Stomach (tissue), 9 donors: ENCODE data around the gene GATA2. TPM values are rescaled to one million over a fixed set of nuclear protein-coding genes. Genes with fewer than 3 reads are reported as not detected.
A peak's percentile ranks its signal among the peaks of the same experiment; 100 is the strongest.

Experiments
- DNase-seq, 2 donors: peaks; one replicate each; pipeline versions ENCODE4 v3.0.0 to v3.0.0-alpha.2; 2013 to 2019
- H3K27ac ChIP-seq, 5 donors: fragments of 200-600 bp in 4 of 5; sonication (generic) in 4 of 5; one replicate each; pipeline ENCODE4 v1.5.1; 2013 to 2019; ENCODE audit warnings: mild to moderate bottlenecking in 1 of 5, moderate library complexity in 1 of 5
- H3K27me3 ChIP-seq, 3 donors: fragments of 200-600 bp; sonication (generic); one replicate each; pipeline ENCODE4 v1.5.1; 2017 to 2019; ENCODE audit warnings: mixed run types in 1 of 3
- H3K36me3 ChIP-seq, 4 donors: fragments of 200-600 bp; sonication (generic); 1 replicate in 3 of 4; 2 replicates in 1 of 4; pipeline ENCODE4 v1.5.1; 2016 to 2019
- H3K4me1 ChIP-seq, 4 donors: fragments of 200-600 bp; sonication (generic); one replicate each; pipeline ENCODE4 v1.5.1; 2016 to 2019
- H3K4me3 ChIP-seq, 4 donors: fragments of 200-600 bp; sonication (generic) in 3 of 4; one replicate each; pipeline ENCODE4 v1.5.1; 2016 to 2019; ENCODE audit warnings: mild to moderate bottlenecking in 1 of 4
- H3K9me3 ChIP-seq, 4 donors: fragments of 200-600 bp; sonication (generic); one replicate each; pipeline ENCODE4 v1.5.1; 2016 to 2019
- EP300 ChIP-seq: sonication (generic); formaldehyde crosslinking; IDR thresholded peaks from one replicate; pipeline ENCODE4 v1.6.1; 2017; ENCODE audit warnings: antibody characterized with exemption
- POLR2A ChIP-seq, 4 donors: fragments of 450-650 bp; IDR thresholded peaks; one replicate each; pipeline ENCODE4 v1.6.1; 2016; ENCODE audit warnings: antibody characterized with exemption in 4 of 4, control low read depth in 2 of 4, mild to moderate bottlenecking in 1 of 4, moderate library complexity in 1 of 4
- POLR2AphosphoS5 ChIP-seq, 3 donors: sonication (generic); formaldehyde crosslinking; IDR thresholded peaks; one replicate each; pipeline ENCODE4 v1.6.1; 2016; ENCODE audit warnings: antibody characterized with exemption in 3 of 3
- WGBS, 5 donors: extraction: QIAGEN DNeasy Blood & Tissue Kit in 3 of 5; methylation state at CpG; one replicate each; pipeline versions ENCODE4 v1.1.5 to v1.1.7; 2013 to 2018; 5-methylcytosine and 5-hydroxymethylcytosine counted together
- intact Hi-C: fragments of 100-400 bp; cut with DNase I; formaldehyde crosslinking; loops from one replicate; pipeline ENCODE4 v1.15.1; 2023; ENCODE audit warnings: low total_unique reads
- polyA plus RNA-seq, 3 donors: library from polyadenylated mRNA; stranded (reverse); fragments of 200-250 nt; gene quantifications; one replicate each; pipeline ENCODE4 v1.2.3, GENCODE V29; 2013
- total RNA-seq, 5 donors: library from RNA; depleted of rRNA; stranded (reverse); fragments of >200 nt; gene quantifications; one replicate each; pipeline versions ENCODE4 v1.1.0 to v1.2.3, GENCODE V29; 2014 to 2016
- TF ChIP-seq, protein P1 (sequence below), 7 experiments: fragments of 450-650 bp in 4 of 7; fragments of 200-600 bp in 3 of 7; sonication (generic) in 3 of 7; IDR thresholded peaks; one replicate each; pipeline ENCODE4 v1.5.1; 2016 to 2019; ENCODE audit warnings: antibody characterized with exemption in 7 of 7, control low read depth in 2 of 7, mild to moderate bottlenecking in 1 of 7
- donor health status: healthy with polysubstance abuse.
- donor health status: Bipolar disorder and iron deficiency.
- donor health status: healthy.

GATA2 gene
- total and polyA plus RNA-seq, 8 donors: 2.3 to 9.1 (median 3.4) TPM

DNA sequence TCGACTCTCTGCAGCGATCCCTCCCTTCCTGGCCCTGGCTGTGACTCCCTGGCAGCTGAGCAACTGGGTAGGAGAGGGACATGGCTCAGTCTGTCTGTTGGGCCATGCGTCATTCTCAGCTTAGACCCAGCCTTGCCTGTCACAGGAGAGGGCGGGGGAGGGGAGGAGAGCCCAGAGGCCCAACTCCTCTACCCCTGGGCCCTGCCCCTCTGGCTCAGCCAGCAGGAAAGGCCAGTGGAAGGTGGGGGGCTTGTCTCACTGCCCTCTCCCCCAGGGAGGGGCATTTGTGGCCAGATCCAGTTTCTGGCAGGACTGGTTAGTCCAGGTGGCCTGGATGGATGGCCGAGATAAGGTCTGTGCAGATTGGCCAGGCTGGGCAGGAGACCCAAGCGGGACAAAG lies 57.9 kb downstream of the GATA2 start:
- intact Hi-C loops: loop anchor here (10.0 kb wide), 1 partner anchor 150 kb away; no protein-coding TSS in a partner anchor
- peaks cover 13 to 25% (median 21%) of the 10 kb centered on the region in 4 donors for H3K4me1 ChIP-seq
- H3K27me3 ChIP-seq: peaks cover 7 to 79% (median 31%) of the 10 kb centered on the region in 3 donors
- TF ChIP-seq POLR2A (IDR thresholded peaks at IDR 0.05) (no peak), POLR2AphosphoS5 (IDR thresholded peaks at IDR 0.05) (no peak), EP300 (no peak)
- TF ChIP-seq, protein P1, sequence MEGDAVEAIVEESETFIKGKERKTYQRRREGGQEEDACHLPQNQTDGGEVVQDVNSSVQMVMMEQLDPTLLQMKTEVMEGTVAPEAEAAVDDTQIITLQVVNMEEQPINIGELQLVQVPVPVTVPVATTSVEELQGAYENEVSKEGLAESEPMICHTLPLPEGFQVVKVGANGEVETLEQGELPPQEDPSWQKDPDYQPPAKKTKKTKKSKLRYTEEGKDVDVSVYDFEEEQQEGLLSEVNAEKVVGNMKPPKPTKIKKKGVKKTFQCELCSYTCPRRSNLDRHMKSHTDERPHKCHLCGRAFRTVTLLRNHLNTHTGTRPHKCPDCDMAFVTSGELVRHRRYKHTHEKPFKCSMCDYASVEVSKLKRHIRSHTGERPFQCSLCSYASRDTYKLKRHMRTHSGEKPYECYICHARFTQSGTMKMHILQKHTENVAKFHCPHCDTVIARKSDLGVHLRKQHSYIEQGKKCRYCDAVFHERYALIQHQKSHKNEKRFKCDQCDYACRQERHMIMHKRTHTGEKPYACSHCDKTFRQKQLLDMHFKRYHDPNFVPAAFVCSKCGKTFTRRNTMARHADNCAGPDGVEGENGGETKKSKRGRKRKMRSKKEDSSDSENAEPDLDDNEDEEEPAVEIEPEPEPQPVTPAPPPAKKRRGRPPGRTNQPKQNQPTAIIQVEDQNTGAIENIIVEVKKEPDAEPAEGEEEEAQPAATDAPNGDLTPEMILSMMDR (IDR thresholded peaks at IDR 0.05): no peak
- H3K27ac ChIP-seq: no peak overlapping the region
- no peak overlapping the region for H3K4me3 ChIP-seq
- H3K36me3 ChIP-seq: no peaks in the 10 kb centered on the region
- no peaks in the 10 kb centered on the region for H3K9me3 ChIP-seq
- peak; percentile 75 to 76 for DNase-seq
- 43 to 67% (median 54%) methylated on average over 4 to 6 of the region's 6 CpGs for WGBS, 5 donors

DNA sequence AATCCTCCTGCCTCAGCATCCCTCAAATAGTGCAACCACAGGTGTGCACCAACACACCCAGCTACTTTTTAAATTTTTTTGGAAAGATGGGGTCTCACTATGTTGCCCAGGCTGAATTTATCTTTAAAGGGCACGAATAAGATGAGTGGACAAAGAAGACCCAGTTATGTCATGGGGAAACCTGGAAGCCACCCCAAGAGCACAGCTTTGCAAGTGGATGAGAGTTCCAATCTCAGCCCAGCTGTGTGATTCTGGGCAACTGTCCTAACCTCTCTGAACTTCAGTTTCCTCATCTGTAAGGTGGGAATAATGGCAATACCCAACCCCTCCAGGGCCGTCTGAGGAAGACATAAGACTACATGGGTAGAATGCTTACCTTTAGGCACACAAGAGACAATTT lies 58.5 kb downstream of the GATA2 start:
- Histone ChIP-seq H3K9me3 (no peaks in the 10 kb centered on the region), H3K27ac (no peak overlapping the region), H3K4me3 (no peak overlapping the region), H3K4me1 (peaks cover 13 to 25% (median 21%) of the 10 kb centered on the region in 4 donors), H3K36me3 (no peaks in the 10 kb centered on the region), H3K27me3 (peaks cover 7 to 83% (median 31%) of the 10 kb centered on the region in 3 donors)
- 77 to 93% (median 89%) methylated on average over 2 of the region's 2 CpGs for WGBS, 5 donors
- no peak for TF ChIP-seq POLR2A (IDR thresholded peaks at IDR 0.05)
- TF ChIP-seq EP300: no peak
- no peak for TF ChIP-seq POLR2AphosphoS5 (IDR thresholded peaks at IDR 0.05)
- TF ChIP-seq, protein P1 (IDR thresholded peaks at IDR 0.05): no peak
- intact Hi-C loops: loop anchor here (10.0 kb wide), 1 partner anchor 150 kb away; no protein-coding TSS in a partner anchor
- no peak for DNase-seq

DNA sequence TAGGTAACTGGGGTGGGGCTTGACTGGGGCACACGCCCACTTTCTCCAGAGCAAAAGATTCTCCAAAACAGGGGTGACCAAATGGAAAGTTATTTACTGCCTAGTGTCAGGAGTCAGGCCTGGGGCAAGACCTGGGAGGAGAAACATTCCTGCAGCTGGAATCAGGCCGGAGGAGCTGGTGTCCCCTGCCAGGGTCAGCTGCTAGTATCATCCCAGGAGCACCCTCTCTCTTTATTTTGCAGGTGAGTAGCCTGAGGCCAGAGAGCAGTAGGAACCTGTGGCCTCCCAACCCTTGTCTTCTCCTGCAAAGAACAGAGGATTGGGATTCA lies 59.2 kb downstream of the GATA2 start:
- TF ChIP-seq EP300: no peak
- TF ChIP-seq POLR2AphosphoS5 (IDR thresholded peaks at IDR 0.05): no peak
- TF ChIP-seq, protein P1 (IDR thresholded peaks at IDR 0.05): no peak
- no peak for TF ChIP-seq POLR2A (IDR thresholded peaks at IDR 0.05)
- Histone ChIP-seq H3K9me3 (no peaks in the 10 kb centered on the region), H3K27me3 (peaks cover 7 to 83% (median 32%) of the 10 kb centered on the region in 3 donors), H3K36me3 (no peaks in the 10 kb centered on the region), H3K4me1 (peaks cover 13 to 25% (median 21%) of the 10 kb centered on the region in 4 donors), H3K4me3 (no peak overlapping the region), H3K27ac (no peak overlapping the region)
- DNase-seq: no peak
- intact Hi-C loops: loop anchor here (10.0 kb wide), 1 partner anchor 151 kb away; no protein-coding TSS in a partner anchor
- WGBS, 5 donors: 50 to 79% (median 58%) methylated on average over 2 of the region's 2 CpGs

DNA sequence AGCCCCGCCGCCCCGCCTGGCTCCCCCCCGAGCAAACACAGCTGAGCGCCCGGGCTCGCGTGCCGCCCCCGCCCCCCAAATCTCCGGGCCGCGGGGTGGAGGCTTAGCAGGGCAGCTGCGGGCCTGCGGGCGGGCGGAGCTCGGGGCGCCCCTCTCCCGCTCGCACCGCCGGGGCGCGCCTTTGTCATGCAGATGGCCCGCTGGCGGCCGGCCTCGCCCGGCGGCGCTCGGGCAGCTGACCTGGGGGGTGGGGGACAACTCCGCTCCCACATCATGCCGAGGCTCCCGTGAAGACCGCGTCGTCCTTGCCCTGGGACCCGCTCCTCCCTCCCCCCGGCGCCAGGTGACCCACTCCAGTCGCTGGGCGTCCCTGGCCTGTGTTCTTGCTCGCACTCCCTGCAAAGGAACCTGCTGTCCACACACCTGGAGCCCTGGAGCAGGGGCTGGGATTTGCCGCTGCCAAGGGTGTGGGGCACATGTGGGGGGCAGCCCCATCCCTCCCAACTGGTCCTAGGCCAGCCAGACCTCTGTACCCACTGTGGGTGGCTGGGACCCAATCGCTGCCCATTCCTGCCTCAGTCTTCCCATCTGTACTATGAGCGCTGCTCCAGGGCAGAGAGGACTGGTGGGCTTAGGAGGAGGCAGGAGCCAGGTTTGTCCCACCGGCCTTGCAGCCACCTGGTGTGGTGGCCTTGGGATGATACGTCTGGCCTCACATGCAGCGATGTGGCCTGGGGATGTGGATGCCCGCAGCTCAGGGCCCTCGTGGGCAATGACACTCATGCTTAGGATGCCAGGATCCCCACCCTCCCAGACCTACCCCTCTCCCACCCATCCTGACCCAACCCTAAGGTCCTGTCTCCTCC lies 59.8 kb downstream of the GATA2 start:
- H3K27me3 ChIP-seq: peaks cover 7 to 83% (median 36%) of the 10 kb centered on the region in 3 donors
- H3K9me3 ChIP-seq: no peaks in the 10 kb centered on the region
- no peaks in the 10 kb centered on the region for H3K36me3 ChIP-seq
- WGBS, 5 donors: 13 to 85% (median 27%) methylated on average over 6 to 53 of the region's 53 CpGs
- H3K27ac ChIP-seq: no peak overlapping the region
- DNase-seq: peak in 1 of 2 donors; percentile 69
- H3K4me3 ChIP-seq: peak overlapping the region; percentile 38 to 51 (median 44)
- intact Hi-C loops: loop anchor here (10.0 kb wide), 1 partner anchor 152 kb away; no protein-coding TSS in a partner anchor
- no peak for TF ChIP-seq EP300
- no peak for TF ChIP-seq POLR2A (IDR thresholded peaks at IDR 0.05)
- TF ChIP-seq POLR2AphosphoS5 (IDR thresholded peaks at IDR 0.05): no peak
- TF ChIP-seq, protein P1 (IDR thresholded peaks at IDR 0.05): no peak
- H3K4me1 ChIP-seq: peaks cover 13 to 25% (median 21%) of the 10 kb centered on the region in 4 donors
